Neural cell (in vitro differentiated cells): ENCODE results near the gene OVOL3. TPM values are rescaled to one million over a fixed set of nuclear protein-coding genes. Genes with fewer than 3 reads are reported as not detected.
"Not testable (repeated sequence)": the region's sequence is repeated elsewhere in the genome, so short reads cannot be mapped to it uniquely, and the experiment has no call there.

Source experiments
- H2AFZ ChIP-seq: fragments of 200-600, 300-800 bp; sonication (generic), shearing (Covaris generic); 2 replicates; pipeline ENCODE4 v1.6.0; 2014; ENCODE audit warnings: low read depth, mild to moderate bottlenecking, antibody characterized with exemption, low read length, moderate library complexity
- H3F3A ChIP-seq: fragments of 200-600 bp; shearing (Covaris generic); 2 replicates; pipeline ENCODE4 v1.6.1; 2016; ENCODE audit warnings: mild to moderate bottlenecking, moderate library complexity, mixed read lengths, antibody characterized with exemption, low read length; ENCODE audit not compliant: insufficient read depth, poor library complexity, severe bottlenecking
- H3K27ac ChIP-seq: fragments of 200-600, 300-800 bp; sonication (generic), shearing (Covaris generic); 2 replicates; pipeline ENCODE4 v1.5.1; 2014; ENCODE audit warnings: mild to moderate bottlenecking, low read length, moderate library complexity
- H3K27me3 ChIP-seq: fragments of 300-800, 200-600 bp; sonication (generic), shearing (Covaris generic); 2 replicates; pipeline ENCODE4 v1.6.0; 2014; ENCODE audit warnings: mild to moderate bottlenecking, low read depth, low read length, moderate library complexity; ENCODE audit not compliant: insufficient read depth
- H3K36me3 ChIP-seq: fragments of 300-800, 200-600 bp; sonication (generic), shearing (Covaris generic); 2 replicates; pipeline ENCODE4 v1.5.1; 2014; ENCODE audit warnings: mild to moderate bottlenecking, antibody characterized with exemption, low read length, moderate library complexity; ENCODE audit not compliant: insufficient read depth
- H3K4me2 ChIP-seq: fragments of 300-800, 200-600 bp; sonication (generic), shearing (Covaris generic); 2 replicates; pipeline ENCODE4 v1.6.0; 2014; ENCODE audit warnings: mild to moderate bottlenecking, low read length
- H3K4me3 ChIP-seq: fragments of 300-800, 200-600 bp; sonication (generic), shearing (Covaris generic); 2 replicates; pipeline ENCODE4 v1.5.1; 2014; ENCODE audit warnings: mild to moderate bottlenecking, low read length, moderate library complexity
- H3K79me2 ChIP-seq: fragments of 200-600 bp; shearing (Covaris generic); replicated peaks from 2 replicates; pipeline ENCODE4 v1.6.0; 2014; ENCODE audit warnings: mild to moderate bottlenecking, low read length, moderate library complexity; ENCODE audit not compliant: insufficient read depth
- H3K9ac ChIP-seq: fragments of 300-800, 200-600 bp; sonication (generic), shearing (Covaris generic); 2 replicates; pipeline ENCODE4 v1.6.1; 2016; ENCODE audit warnings: mild to moderate bottlenecking, low read length, mixed read lengths
- H3K9me2 ChIP-seq: fragments of 200-600 bp; shearing (Covaris generic); 2 replicates; pipeline ENCODE4 v1.6.1; 2016; ENCODE audit warnings: mild to moderate bottlenecking, low read length, mixed read lengths; ENCODE audit not compliant: insufficient read depth
- H3K9me3 ChIP-seq: fragments of 200-600, 300-800 bp; sonication (generic), shearing (Covaris generic); 2 replicates; pipeline ENCODE4 v1.6.1; 2016; ENCODE audit warnings: mild to moderate bottlenecking, mixed run types, low read length, moderate library complexity, mixed read lengths
- H4K20me1 ChIP-seq: fragments of 200-600 bp; shearing (Covaris generic); 2 replicates; pipeline ENCODE4 v1.6.1; 2016; ENCODE audit warnings: mild to moderate bottlenecking, mixed run types; ENCODE audit not compliant: insufficient read depth
- CTCF ChIP-seq: fragments of 450-650 bp; IDR thresholded peaks from 2 replicates; pipeline ENCODE4 v1.5.1; 2014; ENCODE audit warnings: antibody characterized with exemption, mild to moderate bottlenecking, moderate library complexity; ENCODE audit not compliant: poor library complexity, severe bottlenecking
- EP300 ChIP-seq: fragments of 450-650 bp; conservative IDR thresholded peaks from 2 replicates; pipeline ENCODE4 v1.6.1; 2014; ENCODE audit warnings: antibody characterized with exemption, mild to moderate bottlenecking, moderate library complexity; ENCODE audit not compliant: poor library complexity, severe bottlenecking
- EZH2 ChIP-seq: fragments of 200-600, 300-800 bp; shearing (Covaris generic), sonication (generic); IDR thresholded peaks from 2 replicates; pipeline ENCODE4 v1.6.1; 2014; ENCODE audit warnings: antibody characterized with exemption, low read length, borderline replicate concordance, mild to moderate bottlenecking; ENCODE audit not compliant: insufficient read depth, poor library complexity, severe bottlenecking
- MXI1 ChIP-seq: fragments of 450-650 bp; conservative IDR thresholded peaks from 2 replicates; pipeline ENCODE4 v1.6.1; 2014; ENCODE audit warnings: antibody characterized with exemption, mild to moderate bottlenecking; ENCODE audit not compliant: poor library complexity, severe bottlenecking
- POLR2AphosphoS5 ChIP-seq: IDR thresholded peaks from 2 replicates; pipeline ENCODE4 v1.6.1; 2012
- RAD21 ChIP-seq: fragments of 450-650 bp; conservative IDR thresholded peaks from 2 replicates; pipeline ENCODE4 v1.6.1; 2014; ENCODE audit warnings: antibody characterized with exemption, mild to moderate bottlenecking, moderate library complexity
- REST ChIP-seq: IDR thresholded peaks from 2 replicates; pipeline ENCODE4 v1.6.1; 2012; ENCODE audit warnings: borderline replicate concordance
- SMC3 ChIP-seq: fragments of 450-650 bp; conservative IDR thresholded peaks from 2 replicates; pipeline ENCODE4 v1.6.1; 2014; ENCODE audit warnings: antibody characterized with exemption, mild to moderate bottlenecking, moderate library complexity; ENCODE audit not compliant: poor library complexity
- TAF1 ChIP-seq: IDR thresholded peaks from 2 replicates; pipeline ENCODE4 v1.6.1; 2012; ENCODE audit warnings: low read depth
- polyA plus RNA-seq: library from polyadenylated mRNA; depleted of rRNA; stranded (reverse); fragments of >200 nt; gene quantifications from 2 replicates; pipeline ENCODE4 v1.2.3, GENCODE V29; 2014

OVOL3 gene
- polyA plus RNA-seq, 1 donor from 2014 or later = not detected

GRCh38 chr19:36064826-36065225 lies 46.1 kb upstream of the OVOL3 start:
- Histone ChIP-seq H3K9ac (no peak overlapping the region), H3K4me2 (no peak overlapping the region), H3K27ac (no peak overlapping the region), H4K20me1 (no peaks in the 10 kb centered on the region), H2AFZ (no peak overlapping the region), H3K9me3 (no peaks in the 10 kb centered on the region), H3K79me2 (no peaks in the 10 kb centered on the region), H3F3A (no peaks in the 10 kb centered on the region), H3K9me2 (no peaks in the 10 kb centered on the region), H3K4me3 (no peak overlapping the region), H3K27me3 (no peaks in the 10 kb centered on the region), H3K36me3 (no peaks in the 10 kb centered on the region)
- TF ChIP-seq RAD21 (no peak), EP300 (no peak), TAF1 (no peak), SMC3 (no peak), REST (no peak), EZH2 (no peak), POLR2AphosphoS5 (no peak), MXI1 (no peak), CTCF (no peak)

- Histone ChIP-seq H3K9me3 (no peaks in the 10 kb centered on the region), H2AFZ (no peak overlapping the region), H3K79me2 (no peaks in the 10 kb centered on the region), H3K9me2 (no peaks in the 10 kb centered on the region), H3F3A (no peaks in the 10 kb centered on the region), H3K36me3 (no peaks in the 10 kb centered on the region), H3K4me3 (no peak overlapping the region), H4K20me1 (no peaks in the 10 kb centered on the region), H3K27ac (no peak overlapping the region), H3K27me3 (no peaks in the 10 kb centered on the region), H3K4me2 (no peak overlapping the region), H3K9ac (no peak overlapping the region)
- TF ChIP-seq CTCF (no peak), POLR2AphosphoS5 (no peak)
Observed at GRCh38 chr19:36067681-36068080, 43.3 kb upstream of the OVOL3 start.

GRCh38 chr19:36068810-36069499 lies 42.0 kb upstream of the OVOL3 start:
- H3K79me2 ChIP-seq, H3K4me3 ChIP-seq, H3K27me3 ChIP-seq, H3K36me3 ChIP-seq, H3K9ac ChIP-seq, H3K4me2 ChIP-seq, H3K9me2 ChIP-seq, H3K9me3 ChIP-seq, H3K27ac ChIP-seq, H3F3A ChIP-seq, H4K20me1 ChIP-seq, H2AFZ ChIP-seq: not testable (repeated sequence)
